ENCODE data around the gene CRABP2.

GRCh38 chr1:156667968-156668709 lies 37.2 kb downstream of the CRABP2 start:
- TF ChIP-seq EZH2 (IDR thresholded peaks at IDR 0.05; ENCODE audit: insufficient read depth, poor library complexity, severe bottlenecking): no peak
- TF ChIP-seq EZH2phosphoT487 (IDR thresholded peaks at IDR 0.05; ENCODE audit: insufficient read depth, low read depth): no peak

Data from GM23248 (cell line).